Tibial artery (tissue), 4 donors: ENCODE results near the gene SALL4.
A peak's percentile ranks its signal among the peaks of the same experiment; 100 is the strongest.
"Not testable (repeated sequence)": the region's sequence is repeated elsewhere in the genome, so short reads cannot be mapped to it uniquely, and the experiment has no call there.

ENCODE experiments used
- DNase-seq, 2 donors: peaks; one replicate each; pipeline ENCODE4 v3.0.0-alpha.2; 2019
- H3K27ac ChIP-seq, 2 donors: fragments of 200-600 bp; sonication (generic) in 1 of 2; 1 replicate in 1 of 2; 2 replicates in 1 of 2; pipeline ENCODE4 v1.5.1; 2018 to 2019; ENCODE audit warnings: mild to moderate bottlenecking in 1 of 2
- H3K27me3 ChIP-seq, 2 donors: fragments of 200-600 bp; sonication (generic) in 1 of 2; one replicate each; pipeline versions ENCODE4 v1.5.1 to v1.6.0; 2016 to 2019
- H3K36me3 ChIP-seq, 3 donors: fragments of 200-600 bp; sonication (generic) in 2 of 3; one replicate each; pipeline ENCODE4 v1.5.1; 2016 to 2019; ENCODE audit warnings: mild to moderate bottlenecking in 2 of 3
- H3K4me1 ChIP-seq, 4 donors: fragments of 200-600 bp; sonication (generic) in 2 of 4; 1 replicate in 3 of 4; 2 replicates in 1 of 4; pipeline ENCODE4 v1.5.1; 2016 to 2019
- H3K4me3 ChIP-seq, 2 donors: fragments of 200-600 bp; sonication (generic) in 1 of 2; 1 replicate in 1 of 2; 2 replicates in 1 of 2; pipeline ENCODE4 v1.5.1; 2018 to 2019; ENCODE audit warnings: mild to moderate bottlenecking in 2 of 2
- H3K9me3 ChIP-seq, 3 donors: fragments of 200-600 bp; sonication (generic) in 1 of 3; one replicate each; pipeline ENCODE4 v1.5.1; 2016 to 2019
- CTCF ChIP-seq, 2 experiments: fragments of 200-600 bp in 1 of 2; fragments of 450-650 bp in 1 of 2; IDR thresholded peaks; one replicate each; pipeline ENCODE4 v1.5.1; 2017 to 2019; ENCODE audit warnings: antibody characterized with exemption in 2 of 2, mild to moderate bottlenecking in 1 of 2, moderate library complexity in 1 of 2
- intact Hi-C: fragments of 100-400 bp; cut with DNase I; formaldehyde crosslinking; loops from one replicate; pipeline ENCODE4 v1.15.0; 2023; ENCODE audit warnings: low total_unique reads

Gene SALL4

GRCh38 chr20:51818479-51819008, 16.2 kb upstream of the SALL4 start:
- H3K27ac ChIP-seq, result no peak overlapping the region
- H3K27me3 ChIP-seq, result no peaks in the 10 kb centered on the region
- intact Hi-C loops, result no loop called here
- H3K36me3 ChIP-seq, result no peaks in the 10 kb centered on the region
- H3K4me3 ChIP-seq, result no peak overlapping the region
- no peaks in the 10 kb centered on the region for H3K4me1 ChIP-seq
- no peak for DNase-seq
- TF ChIP-seq CTCF (IDR thresholded peaks at IDR 0.05), result no peak
- no peaks in the 10 kb centered on the region for H3K9me3 ChIP-seq

DNA sequence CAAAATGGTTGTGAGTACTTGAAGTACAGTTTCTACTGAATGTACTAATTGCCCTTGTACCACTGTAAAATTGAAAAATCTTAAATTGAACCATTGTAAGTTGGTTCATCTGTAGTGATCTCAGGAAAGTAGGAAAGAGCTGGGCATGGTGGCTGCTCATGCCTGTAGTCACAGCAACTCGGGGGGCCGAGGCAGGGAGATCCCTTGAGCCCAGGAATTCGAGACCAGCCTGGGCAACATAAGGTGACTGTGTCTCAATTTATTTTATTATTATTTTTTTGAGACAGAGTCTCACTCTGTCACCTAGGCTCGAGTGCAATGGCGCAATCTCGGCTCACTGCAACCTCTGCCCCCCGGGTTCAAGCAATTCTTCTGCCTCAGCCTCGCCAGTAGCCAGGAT, 14.5 kb upstream of the SALL4 start:
- H3K4me1 ChIP-seq, H3K36me3 ChIP-seq, H3K27me3 ChIP-seq, H3K9me3 ChIP-seq, DNase-seq, H3K27ac ChIP-seq, H3K4me3 ChIP-seq, intact Hi-C loops: not testable (repeated sequence)

DNA sequence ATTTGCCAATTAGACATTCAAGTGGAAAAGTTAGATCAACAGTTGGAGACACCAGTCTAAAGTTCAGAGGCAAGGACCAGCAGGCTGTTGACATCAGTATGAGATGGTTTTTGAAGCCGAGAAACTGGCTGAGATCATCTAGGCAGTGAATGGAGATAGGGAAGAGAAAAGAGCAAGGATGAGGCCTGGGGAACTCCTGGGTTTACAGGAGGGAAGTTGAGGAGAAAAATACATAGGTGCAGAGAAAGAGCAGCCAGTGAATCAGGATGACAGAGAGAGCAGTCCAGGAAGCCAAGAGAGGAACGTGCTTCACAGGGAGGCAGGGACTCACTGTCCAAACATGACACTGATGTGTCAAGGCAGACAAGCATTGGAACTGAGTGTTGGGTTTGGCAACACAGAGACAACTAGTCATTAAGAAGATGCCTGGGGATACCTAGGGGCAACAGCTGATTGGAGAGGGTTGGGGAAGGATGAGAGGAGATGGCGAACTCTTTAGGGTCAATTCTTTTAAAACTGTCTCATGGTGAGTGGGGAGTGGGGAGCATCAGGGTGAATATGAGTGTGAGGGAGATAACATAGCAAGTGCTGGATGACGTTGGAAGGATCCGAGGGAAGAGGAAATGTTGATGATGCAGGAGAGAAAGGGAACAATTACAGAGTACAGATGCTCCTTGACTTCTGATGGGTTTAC, 13.2 kb upstream of the SALL4 start:
- Histone ChIP-seq H3K4me1 (no peaks in the 10 kb centered on the region), H3K27me3 (no peaks in the 10 kb centered on the region), H3K9me3 (no peaks in the 10 kb centered on the region), H3K36me3 (no peaks in the 10 kb centered on the region), H3K4me3 (no peak overlapping the region), H3K27ac (no peak overlapping the region)
- DNase-seq, result no peak
- intact Hi-C loops, result no loop called here
- TF ChIP-seq CTCF (IDR thresholded peaks at IDR 0.05), result no peak

DNA sequence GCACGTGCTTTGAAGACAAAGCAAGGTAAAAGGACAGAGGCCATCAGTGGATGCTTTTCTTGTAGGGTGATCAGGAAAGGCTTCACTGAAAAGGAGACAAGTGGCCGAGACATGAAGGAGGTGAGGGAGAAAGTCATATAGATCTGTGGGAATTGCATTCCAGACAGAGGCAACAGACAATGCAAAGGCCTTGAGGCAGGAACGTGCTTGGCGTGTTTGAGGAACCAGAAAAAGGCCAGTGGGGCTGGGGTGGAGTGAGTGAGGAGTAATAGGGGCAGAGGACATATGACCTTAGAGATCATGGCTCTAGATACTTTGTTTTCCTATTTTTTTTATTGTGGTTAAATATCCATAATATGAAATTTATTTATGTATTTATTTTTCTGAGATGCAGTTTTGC, 10.5 kb upstream of the SALL4 start:
- TF ChIP-seq CTCF (IDR thresholded peaks at IDR 0.05), result no peak
- H3K36me3 ChIP-seq, result no peaks in the 10 kb centered on the region
- H3K27ac ChIP-seq, result no peak overlapping the region
- H3K9me3 ChIP-seq, result no peaks in the 10 kb centered on the region
- no peak overlapping the region for H3K4me3 ChIP-seq
- H3K4me1 ChIP-seq, result no peaks in the 10 kb centered on the region
- H3K27me3 ChIP-seq, result no peaks in the 10 kb centered on the region
- intact Hi-C loops, result no loop called here
- peak in 1 of 2 donors; percentile 5 for DNase-seq

GRCh38 chr20:51811514-51812128, 9.3 kb upstream of the SALL4 start:
- peaks cover 0 to 5% of the 10 kb centered on the region in 2 donors for H3K27me3 ChIP-seq
- H3K9me3 ChIP-seq, result no peaks in the 10 kb centered on the region
- intact Hi-C loops, result no loop called here
- TF ChIP-seq CTCF (IDR thresholded peaks at IDR 0.05), result no peak
- no peak overlapping the region for H3K27ac ChIP-seq
- no peak overlapping the region for H3K4me3 ChIP-seq
- DNase-seq, result no peak
- H3K36me3 ChIP-seq, result no peaks in the 10 kb centered on the region
- no peaks in the 10 kb centered on the region for H3K4me1 ChIP-seq

DNA sequence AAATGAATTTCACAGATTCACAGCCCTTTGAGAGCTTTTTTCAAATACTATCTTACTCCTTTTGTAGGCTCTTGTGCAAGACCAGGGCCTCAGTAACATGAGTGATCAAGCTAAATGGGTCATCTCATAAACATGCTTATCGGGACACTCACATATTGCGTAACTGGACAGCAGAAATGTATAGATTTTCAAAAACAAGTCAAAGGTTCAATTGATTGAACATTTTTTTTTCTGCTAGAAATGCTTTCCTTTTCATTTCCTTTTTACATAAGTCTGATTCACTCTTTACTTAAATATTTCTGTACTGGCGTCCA, 8.7 kb upstream of the SALL4 start:
- H3K9me3 ChIP-seq, result no peaks in the 10 kb centered on the region
- peaks cover 0 to 5% of the 10 kb centered on the region in 2 donors for H3K27me3 ChIP-seq
- H3K36me3 ChIP-seq, result no peaks in the 10 kb centered on the region
- DNase-seq, result no peak
- H3K4me1 ChIP-seq, result no peaks in the 10 kb centered on the region
- H3K4me3 ChIP-seq, result no peak overlapping the region
- intact Hi-C loops, result no loop called here
- H3K27ac ChIP-seq, result no peak overlapping the region
- no peak for TF ChIP-seq CTCF (IDR thresholded peaks at IDR 0.05)
